Tongue (tissue), 2 donors: ENCODE results near the gene RPL13A. TPM values are rescaled to one million over a fixed set of nuclear protein-coding genes. Genes with fewer than 3 reads are reported as not detected.

Experiments
- DNase-seq: peaks from one replicate; pipeline ENCODE4 v3.0.0-alpha.2; 2015
- total RNA-seq: library from RNA; depleted of rRNA; stranded (reverse); fragments of >200 nt; gene quantifications from one replicate; pipeline ENCODE4 v1.2.3, GENCODE V29; 2014

The RPL13A gene
- total RNA-seq, 1 donor from 2014 or later, result 1,944 TPM

DNA sequence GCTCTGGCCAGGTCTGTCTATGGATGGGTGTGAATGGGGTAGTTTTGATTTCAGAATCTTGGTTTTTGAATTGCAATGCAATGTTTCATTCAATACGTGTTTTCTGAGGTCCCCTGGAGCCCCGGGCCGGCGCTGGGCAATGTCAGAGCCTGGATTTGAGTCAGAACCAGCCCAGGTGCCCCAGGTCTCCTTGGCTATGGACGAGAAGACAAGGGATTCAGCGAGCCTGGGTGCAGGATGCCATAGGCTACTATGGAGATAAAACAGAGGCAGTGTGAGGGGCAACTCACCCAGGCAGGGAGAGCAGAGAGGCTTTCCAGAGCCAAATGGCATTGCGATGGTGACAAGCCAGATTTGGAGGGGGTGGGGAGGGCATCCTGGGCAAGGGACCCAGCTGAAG lies 1.2 kb upstream of the RPL13A start:
- DNase-seq, result no peak

DNA sequence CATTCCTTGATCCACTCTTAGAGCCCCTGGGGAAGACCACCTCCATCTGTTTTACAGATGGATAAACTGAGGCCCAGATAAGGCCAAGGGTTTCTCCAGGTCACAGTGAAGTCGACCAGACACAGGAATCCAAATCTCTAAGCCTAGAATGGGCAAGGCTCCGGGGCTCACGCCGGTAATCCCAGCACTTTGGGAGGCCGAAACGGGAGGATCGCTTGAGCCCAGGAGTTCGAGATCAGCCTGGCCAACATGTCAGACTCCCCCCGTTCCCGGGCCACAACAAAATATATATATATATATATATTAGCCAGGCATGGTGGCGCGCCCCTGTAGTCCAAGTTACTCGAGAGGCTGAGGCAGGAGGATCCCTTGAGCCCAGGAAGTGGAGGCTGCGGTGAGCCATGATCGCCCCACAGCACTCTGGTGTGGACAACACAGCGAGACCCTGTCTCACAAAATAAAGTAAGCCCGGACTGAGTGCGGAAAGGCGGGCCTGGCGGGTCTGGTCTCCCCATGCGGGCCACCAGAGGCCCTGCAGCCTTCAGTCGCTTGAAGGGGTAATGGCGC lies 615 bp upstream of the RPL13A start:
- no peak for DNase-seq

DNA sequence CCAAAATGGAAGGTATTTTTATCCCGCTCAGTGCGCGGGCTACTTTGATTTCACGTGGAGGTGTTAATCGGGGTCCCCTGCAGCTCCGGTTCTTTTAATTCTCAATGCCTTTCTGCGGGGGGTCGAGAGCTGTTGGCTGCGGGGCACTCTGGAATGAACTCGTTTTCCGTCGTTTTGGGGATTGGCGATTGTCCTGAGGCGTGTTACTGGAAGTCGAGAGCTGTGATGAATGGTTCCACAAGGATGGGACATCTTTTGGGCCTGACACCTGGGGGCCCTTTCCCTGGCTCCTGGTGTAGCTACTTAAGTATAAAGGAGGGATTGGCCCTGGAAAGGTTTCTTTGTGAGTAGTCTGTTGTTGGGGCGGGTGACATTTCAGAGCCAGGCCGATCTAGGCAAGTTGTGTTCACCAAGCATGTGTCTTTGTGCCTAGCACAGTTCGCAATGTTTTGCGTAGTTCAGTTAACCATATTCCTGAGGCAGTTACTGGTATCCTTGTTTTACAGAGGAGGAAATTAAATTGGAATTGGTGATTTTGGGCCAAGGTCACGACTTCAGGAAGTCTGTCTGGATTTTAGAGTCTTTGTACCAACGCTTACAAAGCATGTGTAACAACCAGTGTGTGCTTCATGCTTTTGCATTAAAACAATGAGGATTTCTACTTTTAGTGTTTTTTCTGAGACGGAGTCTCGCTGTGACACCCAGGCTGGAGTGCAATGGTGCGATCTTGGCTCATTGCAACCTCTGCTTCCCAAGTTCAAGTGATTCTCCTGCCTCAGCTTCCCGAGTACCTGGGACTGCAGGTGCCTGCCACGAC lies 846 bp downstream of the RPL13A start:
- peak; percentile 24 for DNase-seq

DNA sequence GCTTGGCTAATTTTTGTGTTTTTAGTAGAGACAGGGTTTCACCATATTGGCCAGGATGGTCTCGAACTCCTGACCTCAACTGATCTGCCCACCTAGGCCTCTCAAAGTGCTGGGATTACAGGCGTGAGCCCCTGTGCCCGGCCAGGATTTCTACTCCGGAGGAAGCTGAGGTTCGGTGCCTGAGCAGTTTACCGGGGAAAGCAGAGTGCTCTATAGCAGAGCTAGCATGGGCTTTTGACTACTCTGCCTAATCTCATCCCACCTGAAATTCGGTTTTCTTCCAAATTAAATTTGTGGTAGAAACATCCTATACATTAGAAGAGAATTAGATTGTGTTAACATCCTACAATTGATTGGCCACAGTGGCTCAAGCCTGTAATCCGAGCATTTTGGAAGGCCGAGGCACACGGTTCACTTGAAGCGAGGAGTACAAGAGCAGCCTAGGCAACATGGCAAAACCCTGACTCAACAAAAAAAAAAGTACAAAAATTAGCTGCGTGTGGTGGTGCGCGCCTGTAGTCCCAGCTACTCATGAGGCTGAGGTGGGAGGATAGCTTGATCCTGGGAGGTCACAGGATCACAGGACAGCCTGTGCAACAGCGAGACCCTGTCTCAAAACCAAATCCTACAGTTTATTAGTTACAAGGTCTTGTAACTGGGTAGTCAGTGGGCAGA lies 1.6 kb downstream of the RPL13A start:
- no peak for DNase-seq

DNA sequence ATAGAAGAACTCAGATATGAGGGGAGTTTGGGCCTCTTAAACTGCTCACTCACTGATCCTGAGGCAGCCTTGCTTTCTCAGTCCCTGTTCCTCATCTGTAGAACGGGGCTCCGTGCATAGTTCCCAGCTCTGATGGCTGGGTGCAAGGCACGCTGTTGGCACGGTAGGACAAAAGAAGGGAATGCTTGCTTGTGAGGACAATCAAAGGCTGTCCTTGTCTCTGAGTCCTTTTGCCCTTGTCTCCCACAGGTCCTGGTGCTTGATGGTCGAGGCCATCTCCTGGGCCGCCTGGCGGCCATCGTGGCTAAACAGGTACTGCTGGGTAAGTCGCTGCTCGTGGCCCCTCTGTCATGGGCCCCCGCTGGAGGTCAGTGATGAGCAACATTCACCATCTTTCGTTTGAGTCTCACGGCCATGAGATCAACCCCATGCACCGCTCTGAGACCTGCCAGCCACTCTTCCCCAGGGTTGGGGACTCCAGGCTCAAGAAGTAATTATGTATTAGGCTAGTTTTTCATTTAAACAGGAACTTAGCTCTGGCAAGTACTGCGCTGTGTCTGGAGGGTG lies 2.3 kb downstream of the RPL13A start:
- DNase-seq, result no peak

DNA sequence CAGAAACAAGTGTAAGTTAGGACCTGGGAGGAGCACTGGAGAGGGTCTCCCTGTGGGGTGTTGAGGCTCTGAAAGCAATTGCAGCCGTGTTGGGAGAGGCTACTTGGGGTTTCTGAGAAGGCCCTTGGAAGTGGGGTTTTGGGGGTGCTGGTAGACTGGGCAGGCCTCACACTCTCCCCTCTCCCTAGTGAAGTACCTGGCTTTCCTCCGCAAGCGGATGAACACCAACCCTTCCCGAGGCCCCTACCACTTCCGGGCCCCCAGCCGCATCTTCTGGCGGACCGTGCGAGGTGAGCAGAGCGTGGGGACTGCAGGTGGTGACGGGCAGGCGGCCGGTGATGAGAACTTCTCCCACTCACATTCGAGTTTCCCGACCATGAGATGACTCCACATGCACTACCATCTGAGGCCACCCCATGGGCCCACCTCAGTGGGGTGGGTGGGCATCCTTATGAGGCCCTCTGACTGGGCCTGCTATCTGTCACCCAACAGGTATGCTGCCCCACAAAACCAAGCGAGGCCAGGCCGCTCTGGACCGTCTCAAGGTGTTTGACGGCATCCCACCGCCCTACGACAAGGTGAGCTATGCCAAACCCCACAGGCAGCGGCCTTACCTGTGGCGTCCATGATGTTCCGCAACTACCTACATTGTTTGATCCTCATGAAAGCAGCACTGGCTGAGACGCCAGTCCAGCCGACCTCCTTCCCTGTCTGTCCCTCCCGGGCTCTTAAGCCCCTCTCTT lies 3.0 kb downstream of the RPL13A start:
- DNase-seq, result no peak

DNA sequence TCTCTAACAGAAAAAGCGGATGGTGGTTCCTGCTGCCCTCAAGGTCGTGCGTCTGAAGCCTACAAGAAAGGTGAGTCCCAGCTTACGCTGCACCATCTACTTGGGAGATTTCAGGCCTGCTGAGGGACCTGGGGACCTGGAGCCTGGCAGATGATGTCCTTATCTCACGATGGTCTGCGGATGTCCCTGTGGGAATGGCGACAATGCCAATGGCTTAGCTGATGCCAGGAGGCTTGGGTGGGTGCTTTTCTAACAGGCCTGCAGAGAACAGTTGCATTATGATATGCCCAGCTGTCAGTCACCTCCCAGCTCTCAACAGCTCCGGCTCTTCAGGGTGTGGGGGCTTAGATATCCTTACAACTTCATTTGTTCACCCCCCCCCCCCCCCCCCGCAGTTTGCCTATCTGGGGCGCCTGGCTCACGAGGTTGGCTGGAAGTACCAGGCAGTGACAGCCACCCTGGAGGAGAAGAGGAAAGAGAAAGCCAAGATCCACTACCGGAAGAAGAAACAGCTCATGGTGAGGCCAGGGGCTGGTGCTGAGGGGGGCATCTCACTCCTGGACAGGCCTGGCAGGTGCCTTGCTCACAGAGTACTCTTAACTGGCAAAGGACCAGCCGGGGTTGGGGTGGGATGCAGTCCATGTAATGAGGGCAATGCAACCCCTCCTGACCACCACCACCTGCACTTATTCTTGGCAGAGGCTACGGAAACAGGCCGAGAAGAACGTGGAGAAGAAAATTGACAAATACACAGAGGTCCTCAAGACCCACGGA lies 3.8 kb downstream of the RPL13A start:
- DNase-seq, result no peak

DNA sequence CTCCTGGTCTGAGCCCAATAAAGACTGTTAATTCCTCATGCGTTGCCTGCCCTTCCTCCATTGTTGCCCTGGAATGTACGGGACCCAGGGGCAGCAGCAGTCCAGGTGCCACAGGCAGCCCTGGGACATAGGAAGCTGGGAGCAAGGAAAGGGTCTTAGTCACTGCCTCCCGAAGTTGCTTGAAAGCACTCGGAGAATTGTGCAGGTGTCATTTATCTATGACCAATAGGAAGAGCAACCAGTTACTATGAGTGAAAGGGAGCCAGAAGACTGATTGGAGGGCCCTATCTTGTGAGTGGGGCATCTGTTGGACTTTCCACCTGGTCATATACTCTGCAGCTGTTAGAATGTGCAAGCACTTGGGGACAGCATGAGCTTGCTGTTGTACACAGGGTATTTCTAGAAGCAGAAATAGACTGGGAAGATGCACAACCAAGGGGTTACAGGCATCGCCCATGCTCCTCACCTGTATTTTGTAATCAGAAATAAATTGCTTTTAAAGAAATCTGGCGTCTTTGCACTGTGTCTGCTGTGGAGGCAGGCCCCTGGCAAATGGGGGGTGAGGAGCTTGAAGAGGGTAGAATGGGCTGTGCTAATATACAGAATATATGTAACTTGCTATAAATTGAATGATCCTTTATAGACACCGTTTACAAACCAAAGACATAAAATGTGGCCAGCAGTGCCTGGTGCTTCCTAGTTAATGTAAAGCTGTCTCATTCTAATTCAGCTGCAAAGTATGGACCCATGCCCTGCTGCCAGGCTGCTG lies 4.6 kb downstream of the RPL13A start:
- no peak for DNase-seq

DNA sequence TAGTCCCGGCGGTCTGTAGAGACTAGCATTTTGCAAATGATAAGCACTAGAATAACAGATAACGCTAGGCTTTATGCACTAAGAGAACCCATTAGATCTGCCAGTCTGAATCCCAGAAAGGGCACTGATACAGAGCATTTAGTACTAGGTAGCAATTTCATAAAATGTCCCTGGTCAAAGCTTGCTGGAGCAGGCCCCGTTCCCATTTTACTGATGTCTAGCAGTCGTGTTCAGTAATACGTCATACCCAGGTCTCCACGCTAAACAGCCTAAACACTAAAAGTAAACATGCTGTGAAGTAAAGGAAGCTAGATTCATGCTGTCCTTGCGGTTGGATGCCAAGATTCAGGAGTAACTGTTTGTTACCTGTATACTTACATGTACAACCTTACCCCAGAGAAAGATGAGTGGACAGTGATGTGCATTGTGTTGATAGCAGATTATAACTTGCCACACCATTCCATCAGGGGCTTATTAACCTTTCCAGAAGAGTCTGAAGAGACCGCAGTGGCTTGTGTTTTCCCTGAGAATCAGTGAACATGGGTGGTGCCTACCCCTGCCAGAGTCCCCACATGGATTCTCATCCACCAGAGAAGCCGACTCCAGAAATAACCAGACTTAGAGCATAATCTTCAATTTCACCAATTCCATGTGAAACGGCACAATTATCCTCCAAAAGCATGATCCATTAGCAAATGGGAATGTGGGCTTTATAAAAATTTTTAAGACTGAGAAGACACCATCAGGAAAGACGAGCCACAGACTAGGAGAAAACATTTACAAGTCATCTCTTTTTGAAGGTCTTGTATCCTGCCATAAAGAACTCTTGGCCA lies 5.4 kb downstream of the RPL13A start:
- no peak for DNase-seq

DNA sequence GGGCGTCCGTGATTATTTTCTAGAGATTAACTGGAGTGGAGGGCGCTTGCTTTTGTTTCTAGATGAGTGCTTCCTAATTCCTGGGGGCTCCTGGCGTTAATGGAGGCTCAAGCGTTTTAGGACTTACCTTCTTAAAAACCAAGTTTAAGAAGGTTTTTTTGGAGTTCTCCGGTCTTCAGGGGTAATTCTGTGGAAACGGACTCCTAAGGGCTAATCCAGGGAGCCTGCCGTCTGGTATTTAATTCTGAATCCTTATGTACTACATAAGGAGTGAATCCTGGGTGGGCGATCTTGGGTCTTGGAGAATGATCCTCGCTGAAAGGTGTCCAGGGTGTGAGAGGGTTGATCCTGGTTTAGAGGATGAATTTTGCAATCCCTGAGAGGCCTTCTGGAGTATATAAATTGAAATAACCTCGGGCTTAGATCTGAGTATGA lies 9.2 kb downstream of the RPL13A start:
- DNase-seq, result no peak

DNA sequence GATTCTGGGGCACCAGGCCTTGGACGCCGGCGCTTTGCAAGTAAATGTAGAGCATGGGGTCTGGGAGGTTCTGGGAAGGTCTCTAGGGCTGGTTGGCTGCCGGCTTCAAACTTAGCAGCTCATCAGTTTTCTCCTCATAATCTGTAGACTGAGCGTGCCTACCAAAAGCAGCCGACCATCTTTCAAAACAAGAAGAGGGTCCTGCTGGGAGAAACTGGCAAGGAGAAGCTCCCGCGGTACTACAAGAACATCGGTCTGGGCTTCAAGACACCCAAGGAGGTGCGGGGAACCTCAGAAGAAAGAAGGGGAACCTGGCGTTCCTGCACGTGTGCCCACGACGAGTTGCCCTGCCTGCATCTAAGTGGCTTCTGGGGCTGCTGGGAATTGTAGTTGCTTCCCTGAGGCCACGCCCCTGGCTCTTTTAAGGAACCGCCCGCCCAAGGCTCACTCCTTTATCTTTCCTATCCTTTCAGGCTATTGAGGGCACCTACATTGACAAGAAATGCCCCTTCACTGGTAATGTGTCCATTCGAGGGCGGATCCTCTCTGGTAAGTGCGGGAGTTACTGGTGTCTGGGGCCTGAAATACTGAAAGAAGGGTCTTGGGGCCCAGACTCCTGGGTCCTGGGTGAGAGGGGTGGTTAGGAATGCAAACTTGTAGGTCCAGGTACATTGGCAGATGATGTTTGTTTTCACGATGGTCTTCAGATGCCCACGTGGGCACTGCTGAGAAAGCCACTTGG lies 9.8 kb downstream of the RPL13A start:
- peak; percentile 73 for DNase-seq

DNA sequence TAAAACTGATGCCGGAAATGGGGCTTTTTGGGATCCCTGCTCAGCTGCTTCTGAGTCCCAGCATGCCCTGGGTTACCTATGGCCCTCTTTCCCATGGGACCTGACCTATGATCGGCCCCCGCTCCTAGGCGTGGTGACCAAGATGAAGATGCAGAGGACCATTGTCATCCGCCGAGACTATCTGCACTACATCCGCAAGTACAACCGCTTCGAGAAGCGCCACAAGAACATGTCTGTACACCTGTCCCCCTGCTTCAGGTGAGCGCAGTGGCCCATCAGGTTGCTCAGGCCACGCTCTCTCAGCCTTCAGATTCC lies 10.3 kb downstream of the RPL13A start:
- no peak for DNase-seq

DNA sequence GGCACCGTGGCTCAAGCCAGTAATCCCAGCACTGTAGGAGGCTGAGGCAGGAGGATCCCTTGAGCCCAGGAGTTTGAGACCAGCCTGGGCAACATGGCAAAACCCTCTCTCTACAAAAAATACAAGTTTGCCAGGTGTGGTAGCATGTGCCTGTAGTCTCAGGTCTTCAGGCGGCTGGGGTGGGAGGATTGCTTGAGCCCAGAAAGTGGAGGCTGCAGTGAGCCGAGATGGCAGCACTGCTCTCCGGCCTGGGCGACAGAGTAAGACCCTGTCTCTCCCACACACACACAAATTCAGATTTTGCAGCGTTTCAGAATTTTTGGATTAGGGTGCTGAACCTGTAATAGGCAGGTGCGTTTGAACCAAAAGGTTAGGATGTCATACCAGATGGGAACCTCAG lies 11.1 kb downstream of the RPL13A start:
- no peak for DNase-seq

DNA sequence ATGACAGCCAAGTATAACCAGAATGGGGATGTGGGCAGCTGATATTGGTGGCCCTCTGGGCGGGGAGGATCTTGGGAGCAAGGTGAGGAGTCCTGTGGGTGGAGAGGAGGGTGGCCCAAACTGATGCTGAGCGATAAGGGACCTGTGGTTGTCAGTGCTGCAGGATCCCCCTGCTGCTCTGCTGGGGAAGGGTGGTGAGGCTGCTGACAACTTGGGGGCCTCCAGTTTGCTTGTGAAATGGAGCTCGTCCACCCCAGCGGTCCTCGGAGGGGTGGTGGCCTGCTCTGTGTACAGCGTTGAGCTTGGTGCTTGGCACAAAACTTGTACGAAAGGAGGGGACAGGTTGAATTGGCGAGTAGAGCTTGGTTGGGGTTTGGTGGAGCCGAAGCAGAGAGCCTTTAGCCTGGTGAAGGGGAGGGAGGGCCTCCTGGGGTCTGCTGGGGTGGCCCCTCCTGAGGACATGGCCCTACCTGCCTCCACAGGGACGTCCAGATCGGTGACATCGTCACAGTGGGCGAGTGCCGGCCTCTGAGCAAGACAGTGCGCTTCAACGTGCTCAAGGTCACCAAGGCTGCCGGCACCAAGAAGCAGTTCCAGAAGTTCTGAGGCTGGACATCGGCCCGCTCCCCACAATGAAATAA lies 11.7 kb downstream of the RPL13A start:
- DNase-seq, result no peak

DNA sequence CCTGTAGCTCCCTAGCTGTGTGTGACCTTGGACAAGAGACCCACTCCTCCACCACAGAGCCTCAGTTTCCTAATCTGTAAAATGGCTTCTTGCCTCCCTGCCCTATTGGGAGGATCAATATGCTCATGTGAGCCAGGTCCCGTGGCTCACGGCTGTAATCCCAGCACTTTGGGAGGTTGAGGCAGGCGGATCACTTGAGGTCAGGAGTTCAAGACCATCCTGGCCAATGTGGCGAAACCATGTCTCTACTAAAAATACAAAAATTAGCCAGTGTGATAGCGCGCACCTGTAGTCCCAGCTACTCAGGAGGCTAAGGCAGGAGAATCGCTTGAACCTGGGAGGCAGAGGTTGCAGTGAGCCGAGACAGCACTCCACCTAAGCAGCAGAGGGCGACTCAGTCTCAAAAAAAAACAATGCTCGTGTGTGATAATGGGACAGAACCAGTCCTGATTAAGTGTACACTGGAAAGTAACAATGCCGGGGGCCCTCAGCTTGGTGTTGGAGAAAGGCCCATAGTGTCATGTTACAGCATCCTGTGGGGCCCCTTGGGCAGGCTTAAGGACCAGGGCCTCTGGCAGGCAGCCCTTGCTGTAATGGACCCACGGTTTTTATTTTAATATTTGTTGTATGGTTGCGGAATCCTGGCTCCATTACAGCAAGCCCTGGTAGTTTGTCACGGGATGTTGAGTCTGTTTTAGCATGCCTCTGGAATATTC lies 15.6 kb downstream of the RPL13A start:
- peak; percentile 85 for DNase-seq

DNA sequence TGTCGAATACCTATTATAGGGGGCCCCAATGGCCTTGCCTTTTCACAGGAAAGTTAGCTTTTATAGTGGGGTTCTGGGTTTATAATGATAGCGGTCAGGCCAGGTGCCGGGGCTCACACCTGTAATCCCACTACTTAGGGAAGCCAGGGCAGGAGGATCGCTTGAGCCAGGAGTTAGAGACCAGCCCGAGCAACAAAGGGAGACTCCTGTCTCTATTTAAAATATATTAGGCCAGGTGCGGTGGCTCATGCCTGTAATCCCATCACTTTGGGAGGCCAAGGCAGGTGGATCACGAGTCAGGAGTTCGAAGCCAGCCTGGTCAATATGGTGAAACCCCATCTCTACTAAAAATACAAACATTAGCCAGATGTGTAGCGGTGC lies 16.2 kb downstream of the RPL13A start:
- no peak for DNase-seq

DNA sequence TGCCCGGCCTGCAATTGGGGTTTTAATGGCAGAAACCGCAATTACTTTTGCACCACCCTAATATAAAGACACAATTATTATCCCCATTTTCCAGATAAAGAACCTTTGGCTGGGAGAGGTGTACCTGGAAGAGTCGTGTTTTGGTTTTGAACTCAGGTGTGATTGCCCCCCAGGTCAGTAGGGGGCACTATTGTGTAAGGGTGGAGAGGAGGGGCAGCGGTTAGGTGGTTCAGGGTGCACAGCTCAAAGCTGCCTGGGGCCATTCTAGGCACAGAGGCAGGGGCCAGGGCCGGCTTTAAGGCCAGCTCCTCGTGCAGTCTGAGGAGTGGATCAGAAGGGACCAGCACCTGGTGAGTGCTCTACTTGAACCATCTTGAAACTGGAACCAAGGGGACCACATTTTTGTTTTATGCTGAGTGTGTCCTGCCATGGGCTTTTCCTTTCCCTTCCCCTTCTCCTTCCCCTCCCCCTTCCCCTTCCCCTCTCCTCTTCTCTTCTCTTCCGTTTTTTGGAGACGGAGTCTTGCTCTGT lies 19.2 kb downstream of the RPL13A start:
- DNase-seq, result peak; percentile 50
